ENCODE measurements around the gene FAM117A. TPM values are rescaled to one million over a fixed set of nuclear protein-coding genes. Genes with fewer than 3 reads are reported as not detected.
A peak's percentile ranks its signal among the peaks of the same experiment; 100 is the strongest.

FAM117A gene
- polyA plus RNA-seq, 1 of the 3 experiments (the other 2 are of a cell fraction) = 7.8 TPM

DNA sequence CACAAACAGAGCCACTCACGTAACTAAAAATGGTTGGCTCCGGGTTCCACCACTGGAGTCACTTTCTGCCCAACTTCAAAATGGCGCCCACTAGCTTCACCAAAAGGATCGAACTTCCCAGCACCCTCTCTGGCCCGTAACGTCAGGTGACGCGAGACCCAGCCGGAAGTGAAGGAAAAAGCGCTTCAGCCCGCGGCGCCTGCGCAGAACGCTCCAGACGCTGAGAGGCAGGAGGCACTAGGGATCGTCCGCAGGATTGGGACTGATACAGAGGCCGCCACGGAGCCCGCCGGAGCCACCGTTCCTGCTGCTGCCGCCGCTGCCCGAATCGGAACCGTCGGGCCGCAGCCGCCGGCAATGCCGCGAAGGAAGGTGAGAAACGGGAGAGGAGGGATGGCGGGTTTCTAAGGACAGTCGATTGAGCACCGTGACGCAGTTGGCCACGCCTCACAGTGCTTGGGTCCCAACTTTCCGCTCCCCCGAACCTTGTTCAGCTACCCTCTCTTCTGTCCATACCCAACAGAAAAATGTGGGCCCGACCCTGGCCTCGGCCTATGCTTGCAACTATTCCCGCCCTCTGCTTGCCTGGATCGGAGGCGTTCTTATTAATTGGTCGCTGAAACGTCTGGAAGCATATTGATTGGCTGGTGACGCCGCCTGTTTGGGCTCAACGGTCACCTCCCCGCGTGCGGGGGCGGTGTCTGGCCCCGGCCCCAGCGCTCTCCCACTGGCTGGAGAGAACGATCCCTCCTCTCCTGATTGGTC is 24.7 kb upstream of the FAM117A start, which contains the start of gene KAT7 (continued):
- TF ChIP-seq REST (IDR thresholded peaks at IDR 0.05; ENCODE audit: low read depth, low read length) = no peak
- TF ChIP-seq GABPA (IDR thresholded peaks at IDR 0.05; ENCODE audit: low read depth) = peak; percentile 82
- TF ChIP-seq MXI1 (IDR thresholded peaks at IDR 0.05; ENCODE audit: low read depth, low read length) = peak; percentile 40; the same call in 1 of the 2 replicates
- peak; percentile 100 for TF ChIP-seq YY1 (IDR thresholded peaks at IDR 0.05; ENCODE audit: low read depth)
- TF ChIP-seq RAD21 (IDR thresholded peaks at IDR 0.05; ENCODE audit: low read length) = no peak
- no peak for TF ChIP-seq RCOR1 (IDR thresholded peaks at IDR 0.05; ENCODE audit: low read length)
- no peak for TF ChIP-seq RXRA (IDR thresholded peaks at IDR 0.05; ENCODE audit: borderline replicate concordance, low read depth)
- peak; percentile 82 for TF ChIP-seq NRF1 (IDR thresholded peaks at IDR 0.05; ENCODE audit: low read depth, low read length)
- peak; percentile 70; the same call in 1 of the 2 replicates for TF ChIP-seq USF2 (IDR thresholded peaks at IDR 0.05; ENCODE audit: borderline replicate concordance, low read depth, low read length)
- peak; percentile 86 for TF ChIP-seq TAF1 (IDR thresholded peaks at IDR 0.05; ENCODE audit: borderline replicate concordance, low read depth, low read length)
- TF ChIP-seq, protein P1, sequence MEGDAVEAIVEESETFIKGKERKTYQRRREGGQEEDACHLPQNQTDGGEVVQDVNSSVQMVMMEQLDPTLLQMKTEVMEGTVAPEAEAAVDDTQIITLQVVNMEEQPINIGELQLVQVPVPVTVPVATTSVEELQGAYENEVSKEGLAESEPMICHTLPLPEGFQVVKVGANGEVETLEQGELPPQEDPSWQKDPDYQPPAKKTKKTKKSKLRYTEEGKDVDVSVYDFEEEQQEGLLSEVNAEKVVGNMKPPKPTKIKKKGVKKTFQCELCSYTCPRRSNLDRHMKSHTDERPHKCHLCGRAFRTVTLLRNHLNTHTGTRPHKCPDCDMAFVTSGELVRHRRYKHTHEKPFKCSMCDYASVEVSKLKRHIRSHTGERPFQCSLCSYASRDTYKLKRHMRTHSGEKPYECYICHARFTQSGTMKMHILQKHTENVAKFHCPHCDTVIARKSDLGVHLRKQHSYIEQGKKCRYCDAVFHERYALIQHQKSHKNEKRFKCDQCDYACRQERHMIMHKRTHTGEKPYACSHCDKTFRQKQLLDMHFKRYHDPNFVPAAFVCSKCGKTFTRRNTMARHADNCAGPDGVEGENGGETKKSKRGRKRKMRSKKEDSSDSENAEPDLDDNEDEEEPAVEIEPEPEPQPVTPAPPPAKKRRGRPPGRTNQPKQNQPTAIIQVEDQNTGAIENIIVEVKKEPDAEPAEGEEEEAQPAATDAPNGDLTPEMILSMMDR (IDR thresholded peaks at IDR 0.05) = no peak
- TF ChIP-seq IRF3 (IDR thresholded peaks at IDR 0.05; ENCODE audit: low read depth, low read length) = peak; percentile 99
